ENCODE results near the gene TSPAN16.

GRCh38 chr19:11304936-11305335, 9.0 kb downstream of the TSPAN16 start:
- no peak for TF ChIP-seq CTCF (IDR thresholded peaks at IDR 0.05; ENCODE audit: borderline replicate concordance, extremely low read depth, low read length, poor library complexity, severe bottlenecking)
- no peak for TF ChIP-seq EZH2 (IDR thresholded peaks at IDR 0.05; ENCODE audit: borderline replicate concordance, low read depth, low read length, severe bottlenecking)

Measured in DND-41 (cell line).